Femur (tissue), 1 donor: ENCODE measurements around the gene NRIP2.

Experiments used
- DNase-seq: peaks from one replicate; pipeline ENCODE4 v3.0.0-alpha.2; 2017

Gene NRIP2

GRCh38 chr12:2844786-2845185 lies 10.0 kb upstream of the NRIP2 start:
- DNase-seq = no peak

- DNase-seq = no peak
These were observed 8.1 kb upstream of the NRIP2 start for GRCh38 chr12:2842948-2843347.

GRCh38 chr12:2841056-2841650 lies 6.3 kb upstream of the NRIP2 start:
- no peak for DNase-seq

- no peak for DNase-seq
These were observed 1.7 kb upstream of the NRIP2 start for GRCh38 chr12:2836574-2836973.

- no peak for DNase-seq
These were observed 1.0 kb upstream of the NRIP2 start for GRCh38 chr12:2835691-2836403.

- DNase-seq = no peak
These were observed 1.0 kb downstream of the NRIP2 start for GRCh38 chr12:2833810-2834209.

- no peak for DNase-seq
These were observed 1.5 kb downstream of the NRIP2 start for GRCh38 chr12:2833327-2833726.

GRCh38 chr12:2832550-2833127 lies 2.2 kb downstream of the NRIP2 start:
- no peak for DNase-seq

- no peak for DNase-seq
These were observed 5.6 kb downstream of the NRIP2 start for GRCh38 chr12:2829275-2829674.

- no peak for DNase-seq
These were observed 7.9 kb downstream of the NRIP2 start for GRCh38 chr12:2826721-2827515.

GRCh38 chr12:2826036-2826435 lies 8.8 kb downstream of the NRIP2 start:
- no peak for DNase-seq

GRCh38 chr12:2825132-2825531 lies 9.7 kb downstream of the NRIP2 start:
- no peak for DNase-seq

GRCh38 chr12:2824541-2824940 lies 10.3 kb downstream of the NRIP2 start:
- DNase-seq = no peak

GRCh38 chr12:2823483-2823882 lies 11.4 kb downstream of the NRIP2 start:
- no peak for DNase-seq

- DNase-seq = no peak
These were observed 14.4 kb downstream of the NRIP2 start for GRCh38 chr12:2820432-2820831.

- no peak for DNase-seq
These were observed 15.0 kb downstream of the NRIP2 start for GRCh38 chr12:2819810-2820209.

GRCh38 chr12:2813214-2814185 lies 21.3 kb downstream of the NRIP2 start:
- DNase-seq = peak; percentile 54

GRCh38 chr12:2812290-2813213 lies 22.3 kb downstream of the NRIP2 start, which contains the start of gene ITFG2:
Gene ITFG2, plus strand, starts transcription at chr12:2812668. Its CDS starts 93 bp downstream, at chr12:2812761.
- DNase-seq = peak; percentile 99

- no peak for DNase-seq
These were observed 23.0 kb downstream of the NRIP2 start for GRCh38 chr12:2811801-2812200.

- no peak for DNase-seq
These were observed 28.1 kb downstream of the NRIP2 start for GRCh38 chr12:2806700-2807099.

- no peak for DNase-seq
These were observed 29.7 kb downstream of the NRIP2 start for GRCh38 chr12:2805143-2805520.
